Measurements from ENCODE around the gene DOCK10. TPM values are rescaled to one million over a fixed set of nuclear protein-coding genes. Genes with fewer than 3 reads are reported as not detected.

Gene DOCK10
- total and polyA plus RNA-seq, 5 donors from 2014 or later = 28.3 to 222 (median 35.1) TPM

DNA sequence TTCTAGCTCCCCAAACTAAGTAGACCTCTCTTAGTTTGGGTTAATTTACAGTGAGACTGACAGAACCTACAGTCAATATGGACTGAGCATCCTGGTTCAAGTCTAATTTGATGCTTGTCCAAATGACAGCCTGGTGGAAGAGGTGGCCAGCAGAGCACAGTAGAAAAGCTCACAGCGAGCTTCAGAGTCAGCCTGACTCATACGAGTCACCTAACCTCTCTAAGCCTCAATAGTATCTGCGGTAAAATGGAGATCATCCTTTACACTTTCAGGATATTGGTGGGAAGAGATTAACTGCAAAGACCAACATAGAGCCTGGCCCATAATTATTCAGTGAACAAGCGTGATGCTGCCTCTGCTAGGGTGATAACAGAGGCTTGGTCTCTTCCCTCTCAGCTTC is 54.5 kb downstream of the DOCK10 start:
- no peak overlapping the region for H3K27ac ChIP-seq (ENCODE audit: insufficient read depth, low read length, poor library complexity, severe bottlenecking)
- no peak overlapping the region for H3K4me3 ChIP-seq (ENCODE audit: low read depth, low read length)
- no peak overlapping the region for H3K4me3 Mint-ChIP-seq
- peaks cover 40% of the 10 kb centered on the region for H3K4me1 ChIP-seq (ENCODE audit: control insufficient read depth, insufficient read depth, low read length, poor library complexity, severe bottlenecking)
- peaks cover 16% of the 10 kb centered on the region for H3K36me3 ChIP-seq (ENCODE audit: control insufficient read depth, insufficient read depth, low read length)
- ATAC-seq (ENCODE audit: low read depth in 2 of 2) (no peak), DNase-seq (no peak)
- H3K27ac Mint-ChIP-seq = peak overlapping the region; percentile 4 to 91 (median 82)
- no peaks in the 10 kb centered on the region for H3K9me3 ChIP-seq (ENCODE audit: control insufficient read depth in 2 of 2, low read length in 2 of 2)
- H3K36me3 Mint-ChIP-seq = peaks cover 35% of the 10 kb centered on the region
- H3K9me3 Mint-ChIP-seq = no peaks in the 10 kb centered on the region
- H3K4me1 Mint-ChIP-seq = peaks cover 48 to 83% (median 71%) of the 10 kb centered on the region in 4 donors
- no peaks in the 10 kb centered on the region for H3K27me3 Mint-ChIP-seq
- H3K27me3 ChIP-seq (ENCODE audit: control insufficient read depth, insufficient read depth, low read length) = no peaks in the 10 kb centered on the region

DNA sequence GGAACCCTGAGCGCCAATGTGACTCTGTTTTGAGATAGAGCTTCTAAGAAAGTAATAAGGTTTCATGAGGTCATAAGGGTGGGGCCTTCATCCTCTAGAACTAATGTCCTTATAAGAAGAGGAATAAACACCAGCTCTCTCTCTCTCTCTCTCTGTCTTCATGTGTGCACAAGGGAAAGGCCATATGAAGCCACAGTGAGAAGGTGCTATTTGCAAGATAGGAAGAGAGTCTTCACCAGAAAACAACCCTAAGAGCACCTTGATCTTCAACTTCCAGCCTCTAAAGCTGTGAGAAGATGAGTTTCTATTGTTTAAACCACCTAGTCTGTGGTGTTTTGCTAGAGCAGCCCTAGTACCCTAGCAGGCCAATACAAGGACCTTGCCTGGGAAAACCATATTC is 55.8 kb downstream of the DOCK10 start:
- H3K27me3 ChIP-seq (ENCODE audit: control insufficient read depth, insufficient read depth, low read length) = no peaks in the 10 kb centered on the region
- H3K36me3 ChIP-seq (ENCODE audit: control insufficient read depth, insufficient read depth, low read length) = peaks cover 15% of the 10 kb centered on the region
- H3K4me3 ChIP-seq (ENCODE audit: low read depth, low read length) = peak overlapping the region; percentile 35
- peak overlapping the region; percentile 38 for H3K27ac ChIP-seq (ENCODE audit: insufficient read depth, low read length, poor library complexity, severe bottlenecking)
- peak in 2 of 3 donors; percentile 34 to 71 for DNase-seq
- ATAC-seq (ENCODE audit: low read depth in 2 of 2) = peak; percentile 17 to 50
- peak overlapping the region in 2 of 4 donors; percentile 5 to 65 for H3K4me3 Mint-ChIP-seq
- no peaks in the 10 kb centered on the region for H3K9me3 ChIP-seq (ENCODE audit: control insufficient read depth in 2 of 2, low read length in 2 of 2)
- peak overlapping the region; percentile 77 to 91 (median 82) for H3K27ac Mint-ChIP-seq
- peaks cover 28% of the 10 kb centered on the region for H3K36me3 Mint-ChIP-seq
- peaks cover 48 to 91% (median 71%) of the 10 kb centered on the region in 4 donors for H3K4me1 Mint-ChIP-seq
- no peaks in the 10 kb centered on the region for H3K27me3 Mint-ChIP-seq
- H3K9me3 Mint-ChIP-seq = no peaks in the 10 kb centered on the region
- H3K4me1 ChIP-seq (ENCODE audit: control insufficient read depth, insufficient read depth, low read length, poor library complexity, severe bottlenecking) = peaks cover 40% of the 10 kb centered on the region

DNA sequence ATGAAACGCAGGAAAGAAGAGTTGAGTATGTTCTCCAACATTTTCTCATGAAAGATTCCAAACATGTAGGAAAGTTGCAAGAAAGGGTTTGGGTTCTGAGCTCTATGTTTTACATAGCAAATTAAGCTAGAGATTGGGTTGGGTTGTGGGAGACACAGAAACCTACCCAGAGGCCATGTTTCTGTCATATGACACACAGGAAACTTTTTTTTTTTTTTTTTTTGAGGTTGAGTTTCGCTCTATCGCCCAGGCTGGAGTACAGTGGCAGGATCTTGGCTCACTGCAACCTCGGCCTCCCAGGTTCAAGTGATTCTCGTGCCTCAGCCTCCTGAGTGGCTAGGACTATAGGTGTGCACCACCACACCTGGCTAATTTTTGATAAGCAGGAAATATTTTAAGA is 57.6 kb downstream of the DOCK10 start:
- Mint-ChIP-seq H3K27ac (peak overlapping the region; percentile 82 to 93 (median 91)), H3K27me3 (no peaks in the 10 kb centered on the region), H3K4me1 (peaks cover 54 to 84% (median 70%) of the 10 kb centered on the region in 4 donors), H3K9me3 (no peaks in the 10 kb centered on the region), H3K4me3 (peak overlapping the region in 3 of 4 donors; percentile 31 to 84 (median 33)), H3K36me3 (peaks cover 17% of the 10 kb centered on the region)
- H3K4me3 ChIP-seq (ENCODE audit: low read depth, low read length) = peak overlapping the region; percentile 30
- H3K27ac ChIP-seq (ENCODE audit: insufficient read depth, low read length, poor library complexity, severe bottlenecking) = peak overlapping the region; percentile 66
- H3K4me1 ChIP-seq (ENCODE audit: control insufficient read depth, insufficient read depth, low read length, poor library complexity, severe bottlenecking) = peaks cover 40% of the 10 kb centered on the region
- DNase-seq (peak in 1 of 3 donors; percentile 55), ATAC-seq (ENCODE audit: low read depth in 2 of 2) (peak in 1 of 2 donors; percentile 52)
- peaks cover 6% of the 10 kb centered on the region for H3K36me3 ChIP-seq (ENCODE audit: control insufficient read depth, insufficient read depth, low read length)
- H3K9me3 ChIP-seq (ENCODE audit: control insufficient read depth in 2 of 2, low read length in 2 of 2) = no peaks in the 10 kb centered on the region
- H3K27me3 ChIP-seq (ENCODE audit: control insufficient read depth, insufficient read depth, low read length) = no peaks in the 10 kb centered on the region

DNA sequence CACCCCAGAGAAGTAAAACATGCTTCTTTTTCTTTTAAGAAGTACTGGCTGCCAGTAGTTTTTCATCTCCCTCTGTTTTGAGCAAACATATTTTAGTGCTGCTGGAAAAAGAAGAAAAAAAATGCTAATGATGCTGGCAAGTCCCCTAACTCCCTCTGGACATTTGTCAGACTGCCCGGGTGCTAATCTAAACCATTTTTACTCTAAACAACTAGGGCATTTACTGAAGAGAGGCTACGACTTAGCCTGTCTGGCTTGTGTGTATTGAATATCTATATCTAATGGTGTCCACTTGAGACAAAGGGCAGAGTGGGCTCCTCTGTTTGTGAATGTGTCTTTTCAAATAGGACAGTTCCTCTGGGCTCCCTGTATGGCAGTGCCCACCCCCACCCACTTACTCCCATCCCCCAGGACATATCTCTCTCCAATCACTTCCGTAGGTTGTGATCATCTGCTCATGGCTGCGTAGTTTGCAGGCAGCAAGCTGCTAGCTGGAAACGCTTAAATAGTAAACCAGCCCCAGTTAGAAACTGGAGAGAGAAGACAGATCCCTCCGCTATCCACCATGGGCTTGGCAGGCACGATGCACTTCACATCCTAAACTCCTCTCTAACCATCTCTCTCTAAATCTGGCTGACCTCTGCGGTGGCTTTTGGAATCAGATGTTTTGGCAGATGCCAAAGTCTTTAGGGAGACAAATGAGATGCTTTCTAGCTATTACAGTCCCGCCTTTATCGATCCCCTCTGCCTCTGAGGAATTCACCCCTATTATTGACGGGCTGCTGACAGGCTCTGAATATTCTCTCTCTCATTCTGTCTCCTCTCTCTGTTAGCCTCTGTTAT is 58.3 kb downstream of the DOCK10 start:
- H3K27me3 ChIP-seq (ENCODE audit: control insufficient read depth, insufficient read depth, low read length) = no peaks in the 10 kb centered on the region
- H3K4me1 ChIP-seq (ENCODE audit: control insufficient read depth, insufficient read depth, low read length, poor library complexity, severe bottlenecking) = peaks cover 40% of the 10 kb centered on the region
- DNase-seq = no peak
- no peaks in the 10 kb centered on the region for H3K9me3 ChIP-seq (ENCODE audit: control insufficient read depth in 2 of 2, low read length in 2 of 2)
- H3K36me3 ChIP-seq (ENCODE audit: control insufficient read depth, insufficient read depth, low read length) = peaks cover 4% of the 10 kb centered on the region
- peak overlapping the region; percentile 66 for H3K27ac ChIP-seq (ENCODE audit: insufficient read depth, low read length, poor library complexity, severe bottlenecking)
- H3K27ac Mint-ChIP-seq = peak overlapping the region; percentile 82 to 93 (median 91)
- H3K4me3 Mint-ChIP-seq = peak overlapping the region in 3 of 4 donors; percentile 45 to 84 (median 64)
- H3K4me3 ChIP-seq (ENCODE audit: low read depth, low read length) = peak overlapping the region; percentile 45
- no peaks in the 10 kb centered on the region for H3K27me3 Mint-ChIP-seq
- H3K36me3 Mint-ChIP-seq = peaks cover 15% of the 10 kb centered on the region
- no peaks in the 10 kb centered on the region for H3K9me3 Mint-ChIP-seq
- ATAC-seq (ENCODE audit: low read depth in 2 of 2) = no peak
- H3K4me1 Mint-ChIP-seq = peaks cover 57 to 83% (median 66%) of the 10 kb centered on the region in 4 donors

DNA sequence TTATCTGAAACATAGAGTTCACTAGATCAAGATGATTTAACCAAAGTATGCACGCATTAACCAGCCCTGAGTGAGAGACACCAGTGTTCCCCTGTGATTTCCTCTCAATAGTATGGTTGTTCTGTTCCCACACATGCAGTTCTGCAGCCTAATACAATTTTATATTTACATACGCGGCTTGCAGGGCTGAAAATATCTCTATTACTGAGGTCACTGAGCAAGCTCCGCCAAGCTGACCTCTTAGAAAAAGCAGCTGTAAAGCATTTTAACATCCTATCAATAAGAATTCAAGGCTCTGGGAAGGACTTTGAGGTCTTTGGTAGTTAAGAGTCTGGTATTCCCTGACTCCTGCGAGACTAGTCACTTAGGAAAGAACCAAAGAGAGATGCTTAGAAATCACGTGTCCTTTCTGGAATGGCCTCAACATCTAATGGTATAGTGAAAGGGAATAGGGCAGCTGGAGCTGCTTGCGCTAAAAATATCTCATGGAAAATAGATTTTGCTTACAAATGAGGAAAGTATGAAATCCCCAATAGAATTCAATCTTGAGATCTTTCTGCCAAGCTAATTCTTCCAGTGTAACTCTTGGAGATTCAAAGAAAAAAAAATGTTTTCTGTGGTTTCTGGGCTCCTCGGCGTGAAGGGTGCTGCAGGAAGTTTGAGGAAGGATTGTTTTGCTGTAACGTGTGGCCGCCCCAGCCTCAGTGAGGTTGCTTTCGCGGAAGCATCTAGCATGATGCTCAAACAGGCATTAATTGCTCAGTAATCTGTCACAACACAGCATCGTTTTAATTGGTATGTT is 59.2 kb downstream of the DOCK10 start:
- ATAC-seq (ENCODE audit: low read depth in 2 of 2) = peak; percentile 65 to 73
- peak in 1 of 3 donors; percentile 71 for DNase-seq
- H3K27me3 Mint-ChIP-seq = no peaks in the 10 kb centered on the region
- Histone ChIP-seq H3K4me3 (ENCODE audit: low read depth, low read length) (peak overlapping the region; percentile 45), H3K4me1 (ENCODE audit: control insufficient read depth, insufficient read depth, low read length, poor library complexity, severe bottlenecking) (peaks cover 40% of the 10 kb centered on the region), H3K27ac (ENCODE audit: insufficient read depth, low read length, poor library complexity, severe bottlenecking) (peak overlapping the region; percentile 66), H3K27me3 (ENCODE audit: control insufficient read depth, insufficient read depth, low read length) (no peaks in the 10 kb centered on the region), H3K9me3 (ENCODE audit: control insufficient read depth in 2 of 2, low read length in 2 of 2) (no peaks in the 10 kb centered on the region), H3K36me3 (ENCODE audit: control insufficient read depth, insufficient read depth, low read length) (no peaks in the 10 kb centered on the region)
- peak overlapping the region; percentile 82 to 93 (median 91) for H3K27ac Mint-ChIP-seq
- H3K36me3 Mint-ChIP-seq = peaks cover 18% of the 10 kb centered on the region
- peaks cover 54 to 82% (median 64%) of the 10 kb centered on the region in 4 donors for H3K4me1 Mint-ChIP-seq
- no peaks in the 10 kb centered on the region for H3K9me3 Mint-ChIP-seq
- H3K4me3 Mint-ChIP-seq = peak overlapping the region; percentile 28 to 84 (median 54)

DNA sequence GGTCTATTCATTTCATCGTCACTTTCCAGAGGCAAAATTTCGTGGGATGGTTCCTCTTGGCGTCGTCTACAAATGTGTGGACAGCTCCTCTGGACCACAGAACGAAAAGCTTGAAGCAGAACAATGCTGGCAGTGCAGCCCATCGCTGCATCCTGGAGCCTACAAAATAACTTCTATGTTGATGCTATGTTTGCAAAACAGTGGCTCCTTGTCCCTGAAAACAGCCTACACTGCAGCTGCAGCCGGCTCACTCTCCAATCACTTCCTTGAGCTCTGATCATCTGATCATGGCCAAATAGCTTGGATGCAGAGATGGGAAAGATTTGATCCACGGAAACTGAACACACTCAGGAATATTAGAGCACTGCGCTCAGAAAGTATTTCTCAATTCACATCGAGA is 60.0 kb downstream of the DOCK10 start:
- DNase-seq = no peak
- ATAC-seq (ENCODE audit: low read depth in 2 of 2) = no peak
- H3K9me3 Mint-ChIP-seq = no peaks in the 10 kb centered on the region
- Histone ChIP-seq H3K9me3 (ENCODE audit: control insufficient read depth in 2 of 2, low read length in 2 of 2) (no peaks in the 10 kb centered on the region), H3K27ac (ENCODE audit: insufficient read depth, low read length, poor library complexity, severe bottlenecking) (no peak overlapping the region), H3K4me3 (ENCODE audit: low read depth, low read length) (no peak overlapping the region), H3K36me3 (ENCODE audit: control insufficient read depth, insufficient read depth, low read length) (no peaks in the 10 kb centered on the region), H3K4me1 (ENCODE audit: control insufficient read depth, insufficient read depth, low read length, poor library complexity, severe bottlenecking) (peaks cover 32% of the 10 kb centered on the region), H3K27me3 (ENCODE audit: control insufficient read depth, insufficient read depth, low read length) (no peaks in the 10 kb centered on the region)
- H3K36me3 Mint-ChIP-seq = peaks cover 18% of the 10 kb centered on the region
- no peaks in the 10 kb centered on the region for H3K27me3 Mint-ChIP-seq
- H3K4me1 Mint-ChIP-seq = peaks cover 45 to 81% (median 65%) of the 10 kb centered on the region in 4 donors
- H3K27ac Mint-ChIP-seq = peak overlapping the region in 2 of 3 donors; percentile 91 to 93
- H3K4me3 Mint-ChIP-seq = peak overlapping the region in 1 of 4 donors; percentile 64

DNA sequence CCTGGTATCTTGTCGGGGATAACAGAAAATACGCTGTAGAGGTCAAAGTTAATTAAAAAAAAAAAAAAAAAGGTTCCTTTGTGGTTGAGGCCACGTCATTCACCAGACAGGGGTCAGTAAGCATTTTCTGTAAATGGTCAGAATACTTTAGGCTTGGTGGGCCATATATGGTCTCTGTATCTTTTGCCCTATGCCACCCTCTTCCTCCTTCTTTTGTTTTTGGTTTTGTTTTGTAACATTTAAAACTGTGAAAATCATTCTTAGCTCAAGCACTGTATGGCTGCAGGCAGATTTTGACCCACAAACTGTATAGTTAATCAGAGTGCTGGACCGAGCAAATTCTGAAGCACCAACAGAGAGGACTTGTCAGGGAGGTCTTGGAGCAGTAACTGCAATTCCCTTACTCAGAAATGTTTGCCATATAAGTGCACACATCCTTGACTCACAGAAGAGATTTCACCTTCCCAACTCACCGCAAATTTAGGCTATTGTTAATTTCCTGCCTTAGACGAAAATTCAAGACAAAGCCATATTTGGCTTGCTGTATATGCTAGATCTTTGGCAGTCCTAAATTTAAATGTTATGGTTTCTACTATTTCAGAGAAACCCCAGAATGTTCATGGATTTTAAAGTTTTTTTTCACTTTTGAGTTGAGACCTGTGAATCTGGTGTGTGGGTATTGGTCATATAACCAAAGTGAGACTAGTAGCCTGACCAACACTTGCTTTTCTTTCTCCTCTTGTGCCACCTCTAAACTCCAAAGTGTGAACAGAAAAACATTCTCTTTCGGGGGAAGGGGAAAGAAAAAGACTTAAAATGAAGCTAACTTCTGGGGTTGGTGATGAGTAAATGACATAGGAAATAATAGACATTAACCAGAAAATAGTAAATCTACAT is 65.4 kb downstream of the DOCK10 start:
- Mint-ChIP-seq H3K36me3 (peaks cover 15% of the 10 kb centered on the region), H3K27ac (peak overlapping the region in 2 of 3 donors; percentile 40 to 63), H3K27me3 (no peaks in the 10 kb centered on the region), H3K4me3 (no peak overlapping the region), H3K4me1 (peaks cover 27 to 57% (median 46%) of the 10 kb centered on the region in 4 donors), H3K9me3 (peaks cover 0 to 1% (median 0%) of the 10 kb centered on the region in 7 donors)
- Histone ChIP-seq H3K27me3 (ENCODE audit: control insufficient read depth, insufficient read depth, low read length) (no peaks in the 10 kb centered on the region), H3K27ac (ENCODE audit: insufficient read depth, low read length, poor library complexity, severe bottlenecking) (no peak overlapping the region), H3K36me3 (ENCODE audit: control insufficient read depth, insufficient read depth, low read length) (no peaks in the 10 kb centered on the region), H3K4me1 (ENCODE audit: control insufficient read depth, insufficient read depth, low read length, poor library complexity, severe bottlenecking) (no peaks in the 10 kb centered on the region), H3K4me3 (ENCODE audit: low read depth, low read length) (no peak overlapping the region), H3K9me3 (ENCODE audit: control insufficient read depth in 2 of 2, low read length in 2 of 2) (no peaks in the 10 kb centered on the region)
- DNase-seq (no peak), ATAC-seq (ENCODE audit: low read depth in 2 of 2) (no peak)
